GM12874 (cell line): Measurements from ENCODE around the gene NTHL1.

Source experiments
- CTCF ChIP-seq: IDR thresholded peaks from 2 replicates; pipeline ENCODE4 v1.5.1; 2011; ENCODE audit warnings: low read depth, mild to moderate bottlenecking, control low read depth, low read length, moderate library complexity; ENCODE audit not compliant: insufficient read depth

NTHL1 gene

GRCh38 chr16:2086812-2087747, 39.4 kb upstream of the NTHL1 start:
- TF ChIP-seq CTCF, result no peak

- no peak for TF ChIP-seq CTCF
These were observed 38.6 kb upstream of the NTHL1 start for GRCh38 chr16:2086106-2086742.

GRCh38 chr16:2085669-2086068, 38.0 kb upstream of the NTHL1 start:
- TF ChIP-seq CTCF, result no peak

GRCh38 chr16:2084895-2085625, 37.4 kb upstream of the NTHL1 start:
- no peak for TF ChIP-seq CTCF

GRCh38 chr16:2083876-2084780, 36.5 kb upstream of the NTHL1 start:
- TF ChIP-seq CTCF, result no peak

GRCh38 chr16:2083409-2083808, 35.8 kb upstream of the NTHL1 start:
- TF ChIP-seq CTCF, result no peak
